GM23338 (cell line): ENCODE results near the gene GGTLC2. TPM values are rescaled to one million over a fixed set of nuclear protein-coding genes. Genes with fewer than 3 reads are reported as not detected.
"Not testable (repeated sequence)": the region's sequence is repeated elsewhere in the genome, so short reads cannot be mapped to it uniquely, and the experiment has no call there.

Experiments
- ATAC-seq: fragments of 200-7000 bp; cut with Tn5 transposase; 3 replicates; pipeline ENCODE4 v1.9.1; 2020
- DNase-seq: peaks from one replicate; pipeline ENCODE4 v3.0.0-alpha.2; 2015; ENCODE audit warnings: low spot score
- H2AFZ ChIP-seq: fragments of 200-600 bp; sonication (generic); 2 replicates; pipeline ENCODE4 v1.8.0; 2016; ENCODE audit warnings: antibody characterized with exemption, mild to moderate bottlenecking, moderate library complexity
- H3F3A ChIP-seq: fragments of 200-600 bp; sonication (generic); replicated peaks from 2 replicates; pipeline ENCODE4 v1.8.0; 2017; ENCODE audit warnings: antibody characterized with exemption, mixed run types, low read depth
- H3K27ac ChIP-seq: fragments of 200-600 bp; sonication (generic); 2 replicates; pipeline ENCODE4 v1.6.1; 2016; ENCODE audit warnings: low read depth
- H3K27me3 ChIP-seq: fragments of 200-600 bp; sonication (generic); 2 replicates; pipeline ENCODE4 v1.8.0; 2016; ENCODE audit warnings: mild to moderate bottlenecking, mixed run types, moderate library complexity; ENCODE audit not compliant: insufficient read depth
- H3K36me3 ChIP-seq: fragments of 200-600 bp; sonication (generic); 2 replicates; pipeline ENCODE4 v1.8.0; 2016; ENCODE audit warnings: mild to moderate bottlenecking; ENCODE audit not compliant: insufficient read depth
- H3K4me1 ChIP-seq: fragments of 200-600 bp; sonication (generic); 2 replicates; pipeline ENCODE4 v1.8.0; 2016; ENCODE audit warnings: mild to moderate bottlenecking, moderate library complexity; ENCODE audit not compliant: insufficient read depth
- H3K4me2 ChIP-seq: fragments of 200-600 bp; sonication (generic); 2 replicates; pipeline ENCODE4 v1.7.1; 2017; ENCODE audit warnings: mixed run types
- H3K4me3 ChIP-seq: fragments of 200-600 bp; sonication (generic); 2 replicates; pipeline ENCODE4 v1.6.1; 2016; ENCODE audit warnings: mixed run types
- H3K79me2 ChIP-seq: fragments of 200-600 bp; sonication (generic); replicated peaks from 2 replicates; pipeline ENCODE4 v1.8.0; 2017; ENCODE audit warnings: mild to moderate bottlenecking; ENCODE audit not compliant: insufficient read depth
- H3K9me2 ChIP-seq: fragments of 200-600 bp; sonication (generic); 2 replicates; pipeline ENCODE4 v1.8.0; 2017; ENCODE audit not compliant: insufficient read depth
- H4K20me1 ChIP-seq: fragments of 200-600 bp; sonication (generic); replicated peaks from 2 replicates; pipeline ENCODE4 v1.8.0; 2017; ENCODE audit warnings: mild to moderate bottlenecking; ENCODE audit not compliant: insufficient read depth
- H3K27ac Mint-ChIP-seq: 2 replicates; pipeline ENCODE4 v1.8.0; 2020; ENCODE audit warnings: inconsistent platforms, mild to moderate bottlenecking, moderate library complexity, mixed read lengths
- H3K27me3 Mint-ChIP-seq: 3 replicates; pipeline ENCODE4 v1.8.0; 2022; ENCODE audit warnings: low read depth, mild to moderate bottlenecking, moderate library complexity, mixed read lengths, inconsistent platforms; ENCODE audit not compliant: insufficient read depth, poor library complexity
- H3K36me3 Mint-ChIP-seq: 3 replicates; pipeline ENCODE4 v1.8.0; 2021; ENCODE audit warnings: low read depth, mild to moderate bottlenecking, inconsistent platforms, moderate library complexity, mixed read lengths
- H3K4me1 Mint-ChIP-seq: 3 replicates; pipeline ENCODE4 v1.8.0; 2020; ENCODE audit warnings: mild to moderate bottlenecking, inconsistent platforms, mixed read lengths
- H3K4me3 Mint-ChIP-seq: 3 replicates; pipeline ENCODE4 v1.8.0; 2021; ENCODE audit warnings: moderate library complexity, mild to moderate bottlenecking, inconsistent platforms, mixed read lengths
- H3K9me3 Mint-ChIP-seq: 3 replicates; pipeline ENCODE4 v1.8.0; 2020; ENCODE audit warnings: moderate library complexity, mild to moderate bottlenecking, inconsistent platforms, mixed read lengths
- CREB1 ChIP-seq: fragments of 250-450 bp; sonication (Bioruptor Pico); IDR thresholded peaks from 2 replicates; pipeline ENCODE4 v1.5.0; 2020; ENCODE audit warnings: low read depth, mild to moderate bottlenecking, moderate library complexity
- EZH2phosphoT487 ChIP-seq: fragments of 200-600 bp; sonication (generic); IDR thresholded peaks from one replicate; pipeline ENCODE4 v1.8.1; 2018; ENCODE audit warnings: antibody characterized with exemption; ENCODE audit not compliant: unreplicated experiment
- NANOG ChIP-seq: IDR thresholded peaks from 2 replicates; pipeline ENCODE4 v1.6.1; 2016; ENCODE audit warnings: antibody characterized with exemption, borderline replicate concordance
- polyA plus RNA-seq: library from polyadenylated mRNA; unstranded; fragments of >200 nt; fragmentation: Nextera tagmentation; extraction: Ambion mirVana; gene quantifications from 2 replicates; pipeline ENCODE4 v1.2.1, GENCODE V29; 2016
- total RNA-seq: library from RNA; depleted of rRNA; stranded (reverse); fragments of >200 nt; shearing (Covaris generic); gene quantifications from 2 replicates; pipeline ENCODE4 v1.2.3, GENCODE V29; 2014
- TF ChIP-seq, protein P1 (sequence below), 2 experiments: fragments of 200-600 bp in 1 of 2; sonication (generic) in 1 of 2; conservative IDR thresholded peaks; 2 replicates each; pipeline versions ENCODE4 v1.5.1 to v1.6.1; 2016 to 2017; ENCODE audit warnings: antibody characterized with exemption in 2 of 2, low read depth in 2 of 2, mild to moderate bottlenecking in 2 of 2, moderate library complexity in 1 of 2

GGTLC2 gene
- total and polyA plus RNA-seq, 2 experiments from 2014 or later: not detected

- not testable (repeated sequence) for H3K9me2 ChIP-seq, H3K36me3 ChIP-seq, ATAC-seq, H3F3A ChIP-seq, H3K27ac ChIP-seq, H3K4me3 ChIP-seq, DNase-seq, H4K20me1 ChIP-seq, H3K4me3 Mint-ChIP-seq, H3K4me1 ChIP-seq, H3K4me1 Mint-ChIP-seq, H3K79me2 ChIP-seq, H3K36me3 Mint-ChIP-seq, H3K27ac Mint-ChIP-seq, H3K9me3 Mint-ChIP-seq, H3K4me2 ChIP-seq, H2AFZ ChIP-seq
- peaks cover 93% of the 10 kb centered on the region for H3K27me3 ChIP-seq
- H3K27me3 Mint-ChIP-seq: peaks cover 66% of the 10 kb centered on the region
Observed at GRCh38 chr22:22686202-22687115, 42.0 kb downstream of the GGTLC2 start.

- TF ChIP-seq EZH2phosphoT487 (no peak), NANOG (no peak), CREB1 (CRISPR knock-in tag) (no peak)
- TF ChIP-seq, protein P1, sequence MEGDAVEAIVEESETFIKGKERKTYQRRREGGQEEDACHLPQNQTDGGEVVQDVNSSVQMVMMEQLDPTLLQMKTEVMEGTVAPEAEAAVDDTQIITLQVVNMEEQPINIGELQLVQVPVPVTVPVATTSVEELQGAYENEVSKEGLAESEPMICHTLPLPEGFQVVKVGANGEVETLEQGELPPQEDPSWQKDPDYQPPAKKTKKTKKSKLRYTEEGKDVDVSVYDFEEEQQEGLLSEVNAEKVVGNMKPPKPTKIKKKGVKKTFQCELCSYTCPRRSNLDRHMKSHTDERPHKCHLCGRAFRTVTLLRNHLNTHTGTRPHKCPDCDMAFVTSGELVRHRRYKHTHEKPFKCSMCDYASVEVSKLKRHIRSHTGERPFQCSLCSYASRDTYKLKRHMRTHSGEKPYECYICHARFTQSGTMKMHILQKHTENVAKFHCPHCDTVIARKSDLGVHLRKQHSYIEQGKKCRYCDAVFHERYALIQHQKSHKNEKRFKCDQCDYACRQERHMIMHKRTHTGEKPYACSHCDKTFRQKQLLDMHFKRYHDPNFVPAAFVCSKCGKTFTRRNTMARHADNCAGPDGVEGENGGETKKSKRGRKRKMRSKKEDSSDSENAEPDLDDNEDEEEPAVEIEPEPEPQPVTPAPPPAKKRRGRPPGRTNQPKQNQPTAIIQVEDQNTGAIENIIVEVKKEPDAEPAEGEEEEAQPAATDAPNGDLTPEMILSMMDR (conservative IDR thresholded peaks at IDR 0.05; ENCODE audit: low read depth in 2 of 2): peak; percentile 57 to 74
- H3K36me3 ChIP-seq: no peaks in the 10 kb centered on the region
- H3K9me3 Mint-ChIP-seq: peaks cover 2% of the 10 kb centered on the region; the same call in 1 of the 3 replicates
- H3K4me1 Mint-ChIP-seq: peaks cover 4% of the 10 kb centered on the region
- peaks cover 93% of the 10 kb centered on the region for H3K27me3 ChIP-seq
- H3K27ac ChIP-seq: no peak overlapping the region
- H3K4me3 Mint-ChIP-seq: no peak overlapping the region
- peaks cover 67% of the 10 kb centered on the region for H3K27me3 Mint-ChIP-seq
- no peak overlapping the region for H3K4me3 ChIP-seq
- H4K20me1 ChIP-seq: no peaks in the 10 kb centered on the region
- no peaks in the 10 kb centered on the region for H3K79me2 ChIP-seq
- DNase-seq (peak; percentile 63), ATAC-seq (peak; percentile 80)
- H2AFZ ChIP-seq: no peak overlapping the region
- H3K4me2 ChIP-seq: no peak overlapping the region
- H3K36me3 Mint-ChIP-seq: no peaks in the 10 kb centered on the region
- H3K4me1 ChIP-seq: no peaks in the 10 kb centered on the region
- no peaks in the 10 kb centered on the region for H3K9me2 ChIP-seq
- no peaks in the 10 kb centered on the region for H3F3A ChIP-seq
- no peak overlapping the region for H3K27ac Mint-ChIP-seq
Observed at GRCh38 chr22:22687638-22688500, 43.5 kb downstream of the GGTLC2 start.
